Gastroesophageal sphincter (tissue), 4 donors: Measurements from ENCODE around the gene VRK3. TPM values are rescaled to one million over a fixed set of nuclear protein-coding genes. Genes with fewer than 3 reads are reported as not detected.
"Not testable (repeated sequence)": the region's sequence is repeated elsewhere in the genome, so short reads cannot be mapped to it uniquely, and the experiment has no call there.

Experiments
- ATAC-seq: fragments of 150-250 bp; one replicate; pipeline ENCODE4 v1.9.1; 2016; ENCODE audit warnings: mild to moderate bottlenecking, moderate library complexity
- H3K27ac ChIP-seq, 4 donors: fragments of 200-600 bp; sonication (generic) in 3 of 4; 1 replicate in 3 of 4; 2 replicates in 1 of 4; pipeline ENCODE4 v1.5.1; 2016 to 2019
- H3K27me3 ChIP-seq: fragments of 200-600 bp; sonication (generic); one replicate; pipeline ENCODE4 v1.5.1; 2019
- H3K36me3 ChIP-seq, 2 donors: fragments of 200-600 bp; sonication (generic); one replicate each; pipeline ENCODE4 v1.5.1; 2019; ENCODE audit warnings: control low read depth in 1 of 2
- H3K4me1 ChIP-seq, 3 donors: fragments of 200-600 bp; sonication (generic); 1 replicate in 2 of 3; 2 replicates in 1 of 3; pipeline ENCODE4 v1.5.1; 2016 to 2019; ENCODE audit warnings: control low read depth in 2 of 3
- H3K4me3 ChIP-seq, 2 donors: fragments of 200-600 bp; sonication (generic); one replicate each; pipeline ENCODE4 v1.5.1; 2019; ENCODE audit warnings: mild to moderate bottlenecking in 1 of 2, moderate library complexity in 1 of 2
- H3K9me3 ChIP-seq, 3 donors: fragments of 200-600 bp; sonication (generic); one replicate each; pipeline ENCODE4 v1.5.1; 2017 to 2019; ENCODE audit warnings: control low read depth in 2 of 3
- CTCF ChIP-seq, 4 experiments: fragments of 200-600 bp in 2 of 4; fragments of 450-650 bp in 2 of 4; sonication (generic) in 1 of 4; IDR thresholded peaks; one replicate each; pipeline ENCODE4 v1.5.1; 2017 to 2019; ENCODE audit warnings: antibody characterized with exemption in 4 of 4, mild to moderate bottlenecking in 2 of 4, moderate library complexity in 2 of 4
- EP300 ChIP-seq: sonication (generic); formaldehyde crosslinking; IDR thresholded peaks from one replicate; pipeline ENCODE4 v1.6.1; 2017; ENCODE audit warnings: antibody characterized with exemption, mild to moderate bottlenecking
- POLR2A ChIP-seq, 2 donors: fragments of 450-650 bp; IDR thresholded peaks; one replicate each; pipeline ENCODE4 v1.6.1; 2017; ENCODE audit warnings: antibody characterized with exemption in 2 of 2, mild to moderate bottlenecking in 2 of 2, moderate library complexity in 1 of 2
- POLR2AphosphoS5 ChIP-seq: sonication (generic); formaldehyde crosslinking; IDR thresholded peaks from one replicate; pipeline ENCODE4 v1.6.1; 2017; ENCODE audit warnings: antibody characterized with exemption
- WGBS, 2 donors: methylation state at CpG; one replicate each; pipeline ENCODE4 v1.1.5; 2018; ENCODE audit warnings: low coverage in 1 of 2; 5-methylcytosine and 5-hydroxymethylcytosine counted together
- total RNA-seq, 4 donors: library from RNA; depleted of rRNA; stranded (reverse); fragments of >200 nt; gene quantifications; one replicate each; pipeline ENCODE4 v1.1.0, GENCODE V29; 2016

Gene VRK3
- total RNA-seq, 4 donors from 2014 or later: 17.5 to 34.3 (median 26.0) TPM

GRCh38 chr19:49973987-49974386 is 51.2 kb downstream of the VRK3 start:
- Histone ChIP-seq H3K9me3 (no peaks in the 10 kb centered on the region), H3K4me1 (peaks cover 0 to 12% (median 4%) of the 10 kb centered on the region in 3 donors), H3K36me3 (peaks cover 0 to 43% of the 10 kb centered on the region in 2 donors), H3K27ac (no peak overlapping the region), H3K4me3 (no peak overlapping the region), H3K27me3 (peaks cover 8% of the 10 kb centered on the region)
- 62 to 84% methylated on average over 4 to 8 of the region's 18 CpGs for WGBS, 2 donors
- peak; percentile 40 for ATAC-seq
- no peak for TF ChIP-seq POLR2AphosphoS5
- no peak for TF ChIP-seq CTCF (IDR thresholded peaks at IDR 0.05)
- TF ChIP-seq POLR2A (IDR thresholded peaks at IDR 0.05): no peak
- TF ChIP-seq EP300: no peak

GRCh38 chr19:49972841-49973240 is 52.3 kb downstream of the VRK3 start:
- 88 to 90% methylated on average over 2 to 5 of the region's 6 CpGs for WGBS, 2 donors
- H3K27ac ChIP-seq: no peak overlapping the region
- TF ChIP-seq POLR2AphosphoS5 (no peak), EP300 (no peak), POLR2A (IDR thresholded peaks at IDR 0.05) (no peak), CTCF (IDR thresholded peaks at IDR 0.05) (no peak)
- no peaks in the 10 kb centered on the region for H3K9me3 ChIP-seq
- H3K27me3 ChIP-seq: peaks cover 20% of the 10 kb centered on the region
- no peak for ATAC-seq
- H3K4me3 ChIP-seq: no peak overlapping the region
- peaks cover 0 to 32% of the 10 kb centered on the region in 2 donors for H3K36me3 ChIP-seq
- H3K4me1 ChIP-seq: peaks cover 0 to 12% (median 4%) of the 10 kb centered on the region in 3 donors

GRCh38 chr19:49971991-49972411 is 53.2 kb downstream of the VRK3 start:
- Histone ChIP-seq H3K4me1 (peaks cover 0 to 12% (median 4%) of the 10 kb centered on the region in 3 donors), H3K27ac (no peak overlapping the region), H3K36me3 (peaks cover 0 to 23% of the 10 kb centered on the region in 2 donors), H3K9me3 (no peaks in the 10 kb centered on the region), H3K4me3 (no peak overlapping the region), H3K27me3 (peaks cover 28% of the 10 kb centered on the region)
- WGBS, 2 donors: no CpG with 5 or more reads among the region's 12 CpGs
- ATAC-seq: no peak
- TF ChIP-seq POLR2A (IDR thresholded peaks at IDR 0.05) (no peak), EP300 (no peak), POLR2AphosphoS5 (no peak), CTCF (IDR thresholded peaks at IDR 0.05) (no peak)

GRCh38 chr19:49969355-49969754 is 55.8 kb downstream of the VRK3 start:
- H3K9me3 ChIP-seq, H3K4me3 ChIP-seq, H3K36me3 ChIP-seq, H3K27ac ChIP-seq: not testable (repeated sequence)
- H3K27me3 ChIP-seq: peaks cover 48% of the 10 kb centered on the region
- peak; percentile 51 for ATAC-seq
- no CpG with 5 or more reads among the region's 9 CpGs for WGBS, 2 donors
- peaks cover 0 to 12% (median 4%) of the 10 kb centered on the region in 3 donors for H3K4me1 ChIP-seq

GRCh38 chr19:49968279-49968922 is 56.8 kb downstream of the VRK3 start:
- 92 to 100% methylated on average over 1 to 4 of the region's 5 CpGs for WGBS, 2 donors
- H3K4me1 ChIP-seq: peaks cover 0 to 12% (median 4%) of the 10 kb centered on the region in 3 donors
- H3K27ac ChIP-seq: no peak overlapping the region
- no peaks in the 10 kb centered on the region for H3K36me3 ChIP-seq
- no peak for ATAC-seq
- no peak for TF ChIP-seq POLR2AphosphoS5
- TF ChIP-seq EP300: no peak
- no peak for TF ChIP-seq CTCF (IDR thresholded peaks at IDR 0.05)
- TF ChIP-seq POLR2A (IDR thresholded peaks at IDR 0.05): no peak
- no peak overlapping the region for H3K4me3 ChIP-seq
- peaks cover 48% of the 10 kb centered on the region for H3K27me3 ChIP-seq
- no peaks in the 10 kb centered on the region for H3K9me3 ChIP-seq

GRCh38 chr19:49960980-49961379 is 64.2 kb downstream of the VRK3 start, which contains the start of gene SIGLEC11:
TSS of gene SIGLEC11 (minus strand) at chr19:49961172. CDS start at chr19:49961081, 91 bp downstream.
- no CpG with 5 or more reads among the region's 10 CpGs for WGBS, 2 donors

GRCh38 chr19:49959892-49960291 is 65.3 kb downstream of the VRK3 start:
- H3K4me1 ChIP-seq: peaks cover 0 to 10% (median 0%) of the 10 kb centered on the region in 3 donors
- not testable (repeated sequence) for H3K36me3 ChIP-seq
- WGBS, 2 donors: no CpG with 5 or more reads among the region's 12 CpGs

More at GRCh38 chr19:49960980-49961379, 64.2 kb downstream of the VRK3 start, which contains the start of gene SIGLEC11:
- peaks cover 39% of the 10 kb centered on the region for H3K27me3 ChIP-seq
- H3K36me3 ChIP-seq, H3K27ac ChIP-seq, H3K4me3 ChIP-seq, H3K4me1 ChIP-seq, H3K9me3 ChIP-seq: not testable (repeated sequence)
- ATAC-seq: peak; percentile 36

GRCh38 chr19:49958596-49958995 is 66.6 kb downstream of the VRK3 start:
- H3K9me3 ChIP-seq, H3K4me3 ChIP-seq, ATAC-seq, H3K27ac ChIP-seq, H3K36me3 ChIP-seq: not testable (repeated sequence)
- no CpG with 5 or more reads among the region's 13 CpGs for WGBS, 2 donors
- Histone ChIP-seq H3K4me1 (peaks cover 0 to 23% (median 0%) of the 10 kb centered on the region in 3 donors), H3K27me3 (peaks cover 47% of the 10 kb centered on the region)

More at GRCh38 chr19:49959892-49960291, 65.3 kb downstream of the VRK3 start:
- H3K4me3 ChIP-seq, H3K9me3 ChIP-seq, ATAC-seq, H3K27ac ChIP-seq: not testable (repeated sequence)
- peaks cover 34% of the 10 kb centered on the region for H3K27me3 ChIP-seq
